ENCODE data around the gene CCDC190.
A peak's percentile ranks its signal among the peaks of the same experiment; 100 is the strongest.
"Not testable (repeated sequence)": the region's sequence is repeated elsewhere in the genome, so short reads cannot be mapped to it uniquely, and the experiment has no call there.

CCDC190 gene

DNA sequence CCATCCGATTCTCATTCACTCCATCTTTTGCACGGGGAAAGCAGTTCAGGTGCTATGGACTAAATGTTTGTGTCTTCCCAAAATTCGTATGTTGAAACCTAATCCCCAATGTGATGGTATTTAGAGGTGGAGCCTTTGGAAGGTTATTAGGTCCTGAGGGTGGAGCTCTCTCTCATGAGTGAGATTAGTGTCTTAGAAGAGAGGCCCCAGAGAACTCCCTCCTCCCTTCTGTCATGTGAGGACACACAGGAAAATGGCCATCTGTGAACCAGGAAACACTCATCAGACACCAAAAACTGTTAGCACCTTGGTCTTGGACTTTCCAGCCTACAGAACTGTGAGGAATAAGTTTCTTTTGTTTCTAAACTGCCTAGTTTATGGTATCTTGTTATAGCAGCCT lies 15.8 kb upstream of the CCDC190 start:
- no peak for DNase-seq

DNA sequence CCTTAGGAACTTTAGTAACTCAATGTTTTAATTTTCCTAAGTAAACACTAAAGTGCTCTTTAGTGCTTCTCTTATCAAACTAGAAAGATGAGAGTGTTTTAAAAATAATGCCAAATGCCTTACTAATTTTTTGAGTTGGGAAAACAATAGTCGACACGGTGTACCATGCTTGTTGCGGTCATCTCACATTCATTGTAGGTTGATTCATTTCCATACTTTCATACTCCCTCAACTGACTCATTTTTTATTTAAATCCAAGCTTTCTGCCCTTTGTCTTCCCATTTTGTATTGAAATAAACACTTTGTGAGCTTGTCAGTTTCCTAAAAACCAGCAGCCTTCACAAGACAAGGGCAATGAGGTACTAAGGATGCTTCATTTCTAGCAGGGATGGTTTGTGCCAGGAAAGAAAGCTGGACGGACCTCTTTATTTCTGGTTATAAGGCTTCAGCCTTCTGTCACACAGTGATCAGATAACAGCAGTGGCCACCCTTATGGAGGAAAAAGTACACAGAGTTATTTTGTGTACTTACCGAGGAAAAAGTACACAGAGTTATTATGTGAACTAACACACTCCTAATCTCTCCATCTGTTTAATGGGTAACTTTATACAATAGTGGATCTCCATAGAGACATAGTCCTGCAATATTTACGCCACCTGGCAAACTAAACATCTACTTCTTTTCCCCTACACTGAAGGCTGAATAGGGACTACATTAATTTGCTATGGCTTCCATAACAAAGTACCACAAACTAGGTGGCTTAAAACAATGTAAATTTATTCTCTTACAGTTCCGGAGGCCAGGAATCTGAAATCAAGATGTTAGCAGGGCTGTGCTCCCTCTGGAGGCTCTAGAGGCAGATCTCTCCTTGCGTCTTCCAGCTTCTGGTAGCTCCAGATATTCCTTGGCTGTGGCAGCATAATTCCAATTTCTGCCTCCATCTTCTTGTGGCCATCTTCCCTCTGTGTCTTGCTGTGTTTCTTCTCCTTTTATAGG lies 13.0 kb upstream of the CCDC190 start:
- DNase-seq, result peak; percentile 61

DNA sequence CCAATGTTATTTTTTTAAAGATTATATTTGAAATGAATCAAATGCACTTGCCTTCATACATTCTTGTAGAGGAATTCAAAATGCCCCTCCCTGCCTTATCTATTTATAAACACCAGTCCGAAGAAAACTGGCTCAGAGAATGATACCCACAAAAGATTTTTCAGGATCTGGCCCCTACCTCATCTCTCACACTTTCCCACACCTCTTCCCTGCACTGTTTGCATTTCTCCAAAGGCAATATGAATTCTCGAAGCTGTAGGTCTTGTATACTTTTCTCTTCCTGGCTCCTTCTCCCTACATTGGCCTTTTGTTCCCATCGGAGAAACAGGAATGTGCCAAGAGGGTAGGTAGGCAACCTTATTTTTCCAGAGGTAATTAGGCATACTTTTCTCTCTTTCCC lies 12.0 kb upstream of the CCDC190 start:
- no peak for DNase-seq

DNA sequence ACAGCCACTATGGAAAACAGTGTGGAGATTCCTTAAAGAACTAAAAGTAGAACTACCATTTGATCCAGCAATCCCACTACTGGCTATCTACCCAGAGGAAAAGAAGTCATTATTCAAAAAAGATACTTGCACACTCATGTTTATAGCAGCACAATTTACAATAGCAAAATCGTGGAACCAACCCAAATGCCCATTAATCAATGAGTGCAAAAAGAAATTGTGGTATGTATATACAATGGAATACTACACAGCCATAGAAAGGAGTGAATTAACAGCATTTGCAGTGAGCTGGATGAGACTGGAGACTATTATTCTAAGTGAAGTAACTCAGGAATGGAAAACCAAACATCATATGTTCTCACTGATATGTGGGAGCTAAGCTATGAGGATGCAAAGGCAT lies 10.4 kb upstream of the CCDC190 start:
- not testable (repeated sequence) for DNase-seq

DNA sequence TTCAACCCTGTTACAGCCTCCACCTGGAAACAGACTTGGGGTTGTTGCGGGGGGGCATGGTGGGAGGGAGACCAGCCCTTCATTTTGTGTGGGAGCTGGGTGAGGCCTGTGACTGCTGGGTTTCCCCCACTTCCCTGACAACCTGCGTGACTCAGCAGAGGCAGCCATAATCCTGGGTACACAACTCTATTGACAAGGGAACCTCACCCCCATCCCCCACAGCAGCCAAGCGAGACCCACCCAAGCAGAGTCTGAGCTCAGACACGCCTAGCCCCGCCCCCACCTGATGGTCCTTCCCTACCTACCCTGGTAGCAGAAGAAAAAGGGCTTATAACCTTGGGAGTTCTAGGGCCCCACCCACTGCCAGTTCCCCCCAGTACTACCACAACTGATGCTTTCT lies 8.0 kb upstream of the CCDC190 start:
- no peak for DNase-seq

DNA sequence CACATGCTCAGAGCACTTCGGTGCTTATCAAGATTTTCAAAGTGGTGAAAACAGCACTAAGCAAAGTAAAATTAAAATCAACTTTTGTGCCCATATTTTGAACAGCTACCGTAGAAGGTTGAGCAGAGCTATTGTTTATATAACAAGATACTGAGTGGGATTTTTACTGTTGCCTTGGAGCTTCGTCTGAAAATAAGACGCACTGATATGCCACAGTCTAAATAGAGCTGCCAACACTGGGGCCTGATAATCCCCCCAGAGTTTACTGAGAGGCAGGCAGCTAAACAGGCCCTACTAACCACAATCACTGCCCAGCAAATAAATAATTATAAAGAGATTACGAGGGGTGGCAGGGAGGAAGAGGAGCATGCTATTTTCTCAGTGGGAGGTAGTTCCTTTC lies 650 bp upstream of the CCDC190 start:
- no peak for DNase-seq

DNA sequence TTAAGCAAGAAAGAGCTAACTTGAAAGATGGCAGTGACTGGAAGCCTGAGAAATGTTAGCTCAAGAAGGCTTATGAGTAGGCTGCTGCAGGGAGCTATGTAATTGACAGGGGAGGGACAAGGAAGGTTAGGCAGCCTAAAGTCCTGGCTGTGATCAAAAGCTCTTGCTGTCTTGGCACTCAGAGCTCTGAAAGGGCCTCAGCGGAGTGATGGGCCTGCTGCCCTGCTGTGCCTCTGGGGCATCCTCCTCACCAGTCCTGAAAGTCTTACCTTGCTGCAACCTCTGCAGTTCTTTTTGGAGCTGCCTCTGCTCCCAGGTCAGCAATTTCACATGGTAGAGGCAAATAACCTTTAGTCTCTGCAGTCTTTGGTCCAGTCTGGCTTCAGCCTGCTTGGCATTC lies 1.8 kb downstream of the CCDC190 start:
- DNase-seq, result no peak

DNA sequence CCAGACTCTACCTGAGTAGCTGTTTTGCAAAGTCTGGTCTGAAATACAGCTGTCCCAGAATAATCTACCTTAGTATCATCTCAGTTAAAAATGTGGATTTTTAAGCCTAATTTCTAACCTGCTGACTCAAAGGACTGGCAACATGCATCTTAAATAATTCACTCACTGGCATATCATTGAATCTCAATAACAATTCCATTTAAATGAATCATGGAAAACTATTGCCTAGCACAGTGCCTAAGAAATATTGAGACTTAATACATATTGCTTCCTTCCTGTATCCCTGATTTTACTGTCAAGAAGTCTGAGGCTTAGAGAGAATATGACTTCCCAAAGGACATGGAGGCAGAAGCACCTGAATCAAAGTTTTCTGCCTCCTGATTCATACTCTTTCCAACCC lies 3.1 kb downstream of the CCDC190 start:
- peak; percentile 57 for DNase-seq

DNA sequence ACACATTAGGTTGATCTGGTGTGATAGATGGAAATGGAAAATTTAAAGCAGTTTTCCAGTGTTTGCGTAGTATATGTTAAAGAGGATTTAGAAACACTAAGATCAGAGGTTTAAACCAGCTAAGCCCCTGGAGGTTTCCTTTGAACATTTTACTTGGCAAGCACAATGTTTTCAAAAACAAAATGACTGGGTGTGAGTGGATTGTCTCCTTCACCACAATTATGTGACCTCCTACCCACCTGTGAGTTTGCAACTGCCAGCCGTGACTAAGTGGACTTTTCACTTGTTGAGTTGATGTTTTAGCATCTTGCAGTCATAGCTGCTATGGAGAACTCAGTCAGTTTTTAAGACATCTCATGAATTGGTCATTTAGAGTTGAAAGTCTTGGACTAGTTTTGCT lies 4.7 kb downstream of the CCDC190 start:
- DNase-seq, result peak; percentile 93

DNA sequence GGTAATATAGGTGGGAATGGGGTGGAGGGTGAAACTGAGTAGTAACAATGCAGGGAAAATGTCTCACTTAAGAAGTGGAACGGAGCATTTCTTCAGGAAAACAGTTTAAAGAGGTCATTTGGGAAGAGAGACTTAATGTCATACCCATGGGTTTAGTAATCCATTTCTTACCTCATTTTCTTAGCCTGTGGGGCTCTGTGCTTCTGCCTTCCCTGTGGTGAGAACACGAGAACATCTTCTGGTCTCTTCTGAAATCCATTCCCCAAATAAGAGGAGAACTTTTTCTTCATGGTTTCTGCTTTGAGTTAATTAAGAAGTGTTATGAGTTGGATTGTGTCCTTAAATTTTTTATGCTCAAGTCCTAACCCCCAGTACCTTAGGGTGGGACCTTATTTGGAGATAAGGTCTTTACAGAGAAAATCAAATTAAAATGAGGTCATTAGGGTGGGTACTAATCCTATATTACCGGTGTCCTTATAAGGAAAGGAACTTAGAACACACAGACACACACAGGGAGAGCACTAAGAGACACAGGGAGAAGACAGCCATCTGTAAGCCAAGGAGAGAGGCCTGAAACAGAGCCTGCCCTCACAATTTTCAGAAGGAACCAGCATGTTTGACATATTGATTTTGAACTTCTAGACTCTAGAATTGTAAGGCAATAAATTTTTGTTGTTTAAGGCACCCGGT lies 5.4 kb downstream of the CCDC190 start:
- DNase-seq, result peak; percentile 58

DNA sequence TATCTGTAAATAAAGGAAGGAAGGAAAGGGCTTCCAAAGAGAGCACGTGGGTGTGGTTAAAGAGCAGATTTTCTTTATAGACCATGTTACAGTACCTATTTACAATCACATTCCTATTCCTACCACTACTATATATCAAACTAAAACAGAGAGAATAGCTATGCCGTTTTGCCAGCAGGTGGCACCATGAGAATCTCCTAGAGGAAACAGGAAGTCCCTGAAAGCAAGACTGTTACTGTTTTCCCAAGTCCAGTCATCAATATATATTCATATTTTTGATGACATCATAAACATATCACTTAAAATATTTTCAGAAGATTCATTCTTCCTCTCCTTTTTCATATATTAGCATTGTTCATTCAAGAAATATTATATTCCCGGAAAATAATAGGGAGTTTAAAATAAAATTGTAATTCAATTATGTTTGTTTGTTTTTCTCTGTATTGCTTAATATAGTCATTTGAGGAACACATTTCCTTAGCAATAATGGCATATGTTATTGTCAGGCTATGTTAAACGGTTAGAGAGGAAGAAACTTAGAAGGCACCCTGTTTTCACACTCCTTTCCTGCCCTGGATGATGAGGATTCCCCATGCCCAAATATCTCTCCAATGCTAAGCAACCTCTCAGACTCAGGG lies 6.6 kb downstream of the CCDC190 start:
- DNase-seq, result peak; percentile 73

DNA sequence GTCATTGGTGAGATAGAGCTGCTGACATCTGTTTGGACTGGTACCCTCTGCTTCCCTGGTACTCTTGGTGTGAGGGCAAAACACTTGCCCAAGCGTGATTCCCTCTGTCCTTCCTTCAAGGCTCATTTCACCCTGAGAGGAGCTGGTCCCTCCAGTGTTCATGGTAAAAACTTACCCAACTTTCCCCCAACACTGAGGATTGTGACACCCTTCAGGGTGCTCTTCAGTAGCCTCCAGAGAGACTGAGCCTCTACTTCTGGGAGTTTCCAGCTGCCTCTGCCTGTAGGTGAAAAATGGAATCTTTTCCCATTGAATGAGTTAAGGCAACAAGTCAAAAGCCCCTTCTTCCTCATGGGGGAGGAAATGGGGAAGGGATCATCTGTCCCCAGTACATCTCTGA lies 9.6 kb downstream of the CCDC190 start:
- no peak for DNase-seq

DNA sequence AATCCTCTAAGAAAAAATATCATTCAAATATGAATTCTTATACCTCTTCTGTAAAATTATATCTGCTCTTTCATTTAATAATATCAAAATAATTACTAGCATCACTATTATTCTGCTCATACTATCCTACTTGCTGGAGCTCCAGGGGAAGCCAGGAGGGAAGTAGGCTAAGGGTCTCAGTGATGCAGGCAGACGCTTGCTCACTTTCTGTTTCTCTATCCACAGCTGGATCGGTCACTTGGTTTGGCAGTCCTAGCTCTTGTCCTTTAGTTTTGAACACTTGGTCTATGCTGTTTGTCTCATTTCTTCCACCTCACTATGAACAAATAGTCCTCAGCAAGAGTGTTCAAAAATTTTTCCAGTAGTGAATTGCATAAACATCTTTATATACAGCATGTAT lies 11.3 kb downstream of the CCDC190 start:
- no peak for DNase-seq

DNA sequence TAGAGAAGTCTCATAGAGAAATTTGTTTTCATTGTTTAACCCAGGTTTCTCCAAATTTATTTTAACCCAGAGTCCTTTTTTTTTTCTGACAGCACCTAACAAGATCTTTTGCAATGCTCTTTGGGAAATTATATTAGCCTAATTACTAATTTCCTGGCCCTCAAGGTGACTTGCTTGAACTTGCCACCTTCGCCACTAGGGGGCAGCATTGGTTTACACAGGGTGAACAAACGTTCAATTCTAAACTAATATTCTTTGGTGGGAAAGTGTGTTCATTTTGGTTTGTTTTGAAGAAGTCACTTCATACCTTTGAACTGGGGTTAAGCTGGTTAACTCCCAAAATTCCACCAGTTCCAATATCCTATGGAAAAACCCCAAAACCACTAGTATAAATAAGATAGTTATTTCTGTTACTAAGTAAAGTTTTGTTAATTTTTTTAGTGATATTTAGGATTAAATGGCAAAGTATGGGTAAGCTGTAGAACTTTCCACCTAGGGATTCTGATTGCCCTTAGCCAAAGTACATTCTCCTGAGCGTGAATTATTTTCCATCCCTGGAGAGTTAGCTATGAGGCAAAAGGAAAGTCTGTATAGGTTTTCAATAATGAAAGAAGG lies 13.0 kb downstream of the CCDC190 start:
- peak; percentile 69 for DNase-seq

DNA sequence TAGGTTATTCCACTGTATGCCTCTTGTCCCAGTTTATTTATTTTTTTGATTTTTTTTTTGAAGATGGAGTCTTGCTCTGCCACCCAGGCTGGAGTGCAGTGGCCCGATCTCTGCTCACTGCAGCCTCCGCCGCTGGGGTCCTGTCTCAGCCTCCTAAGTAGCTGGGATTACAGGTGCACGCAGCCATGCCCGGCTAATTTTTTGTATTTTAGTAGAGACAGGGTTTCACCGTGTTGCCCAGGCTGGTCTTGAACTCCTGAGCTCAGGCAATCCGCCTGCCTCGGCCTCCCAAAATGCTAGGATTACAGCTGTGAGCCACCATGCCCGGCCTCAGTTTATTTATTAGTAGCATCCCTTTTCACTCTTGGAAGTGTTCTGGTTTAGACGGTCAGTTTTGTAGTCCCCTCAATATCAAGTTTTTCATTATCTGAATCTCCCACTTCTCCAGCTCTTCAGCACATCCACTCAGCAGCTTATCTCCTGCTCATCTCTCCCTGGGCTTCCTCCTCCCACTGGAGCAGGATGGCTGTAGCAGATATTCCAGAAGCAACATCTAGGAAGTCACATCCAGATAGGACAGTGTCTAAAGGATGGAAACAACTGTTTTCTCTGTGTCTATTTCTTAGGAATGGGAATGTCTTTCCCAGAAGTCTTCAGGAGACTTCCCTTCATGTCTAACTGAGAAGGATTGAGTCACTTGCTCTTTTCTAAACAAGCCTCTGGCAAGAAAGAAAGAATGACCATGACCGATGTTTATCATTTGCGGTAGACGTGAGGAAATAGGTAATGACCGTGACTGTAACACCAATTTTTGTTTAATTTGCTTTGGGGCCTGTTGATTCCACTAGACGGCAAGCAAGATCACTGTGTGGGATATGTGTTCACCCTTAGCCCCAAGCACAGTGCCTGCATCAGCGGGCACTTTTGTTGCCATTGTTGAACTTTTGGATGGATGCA lies 14.4 kb downstream of the CCDC190 start:
- DNase-seq, result peak; percentile 15

DNA sequence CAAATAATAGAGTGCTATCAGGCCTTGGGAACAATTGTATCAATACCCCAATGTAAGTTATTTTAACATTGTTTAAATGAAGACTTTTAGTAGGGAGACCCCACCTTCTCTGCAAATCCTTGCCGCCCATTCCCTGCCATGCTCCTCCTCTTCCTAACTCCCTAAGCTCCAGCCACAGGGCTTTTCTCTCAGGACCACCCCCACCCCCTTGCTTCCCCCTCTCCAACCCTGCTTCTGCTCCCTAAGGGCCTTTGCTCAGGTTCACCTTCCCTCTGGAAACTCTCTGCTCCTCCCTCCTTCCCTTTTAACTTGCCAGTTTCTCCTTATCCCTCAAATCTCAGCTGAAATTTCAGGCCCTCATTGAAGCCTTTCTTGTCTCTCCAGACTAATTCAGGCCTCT lies 16.8 kb downstream of the CCDC190 start:
- no peak for DNase-seq

DNA sequence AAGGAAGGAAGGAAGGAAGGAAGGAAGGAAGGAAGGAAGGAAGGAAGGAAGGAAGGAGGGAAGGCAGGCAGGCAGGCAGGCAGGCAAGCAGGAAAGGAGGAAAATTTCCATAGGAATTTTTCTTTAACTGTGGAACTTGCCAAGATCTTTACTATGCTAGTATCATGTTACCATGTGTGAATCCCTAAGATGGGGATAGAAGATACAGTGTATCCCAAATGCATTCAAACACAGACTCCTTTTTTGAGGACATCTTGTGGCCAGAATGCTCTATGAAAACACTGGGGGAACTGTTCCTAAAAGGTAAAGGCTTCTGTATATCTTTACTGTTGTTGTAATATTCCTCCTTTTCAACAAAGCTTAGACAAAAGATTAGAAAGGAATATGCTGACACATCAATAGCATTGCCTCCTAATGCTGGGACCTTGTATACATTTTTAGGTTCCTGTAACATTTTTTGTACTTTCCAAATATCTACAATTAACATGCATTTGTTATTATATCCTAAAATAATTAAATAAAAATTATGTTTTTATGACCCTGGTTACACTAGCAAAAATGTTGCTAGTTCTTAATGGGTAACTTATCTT lies 20.6 kb downstream of the CCDC190 start:
- peak; percentile 18 for DNase-seq

DNA sequence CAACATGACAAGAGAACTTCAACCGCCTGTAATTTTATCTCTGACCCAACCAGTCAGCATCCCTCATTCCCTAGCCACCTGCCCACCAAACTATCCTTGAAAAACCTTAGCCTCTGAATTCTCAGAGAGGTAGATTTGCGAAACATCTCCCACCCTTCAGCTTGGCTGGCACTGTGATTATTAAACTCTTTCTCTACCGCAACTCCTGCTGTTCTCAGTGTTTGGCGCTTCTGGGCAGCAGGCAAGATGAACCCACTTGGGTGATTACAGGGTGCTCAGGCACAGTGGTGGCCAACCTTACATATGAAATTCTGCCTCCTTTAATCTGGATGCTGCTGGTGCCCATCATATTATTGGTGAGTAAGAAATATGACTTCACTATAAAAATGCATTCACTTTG lies 22.1 kb downstream of the CCDC190 start:
- no peak for DNase-seq

DNA sequence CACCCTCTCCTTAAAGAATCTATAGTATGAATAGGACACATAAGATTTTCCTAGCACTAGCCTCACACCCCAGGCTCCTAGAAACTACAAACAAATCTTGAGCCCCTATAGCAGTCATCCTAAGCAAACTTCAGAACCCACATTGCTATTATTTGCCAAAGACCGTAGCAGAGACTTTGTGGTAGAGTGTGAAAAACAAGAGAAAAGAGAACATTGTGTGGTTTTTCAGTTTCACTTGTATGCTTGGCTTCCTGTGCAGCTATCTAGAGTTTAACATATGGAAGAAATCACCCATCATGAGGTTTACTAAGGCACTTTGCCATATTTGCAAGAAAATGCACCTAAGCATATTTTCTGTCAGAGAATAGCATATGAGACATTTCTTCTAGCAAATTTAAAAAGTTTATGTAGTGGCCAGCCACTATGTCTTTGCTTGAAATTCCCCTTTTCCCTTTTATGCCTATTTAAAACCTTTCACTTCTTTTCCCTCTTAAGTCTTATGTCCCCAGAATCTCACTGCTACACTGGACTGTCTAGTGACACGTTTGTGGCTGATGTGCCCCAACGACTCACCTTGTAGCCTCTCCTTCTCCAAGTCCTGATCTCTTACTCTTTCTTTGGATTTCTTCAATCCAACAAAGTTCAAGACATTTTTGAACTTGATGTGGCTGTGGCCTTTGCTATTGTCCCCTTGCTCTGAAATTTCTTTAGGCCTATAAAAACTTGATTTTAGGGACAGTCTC lies 25.6 kb downstream of the CCDC190 start:
- no peak for DNase-seq

DNA sequence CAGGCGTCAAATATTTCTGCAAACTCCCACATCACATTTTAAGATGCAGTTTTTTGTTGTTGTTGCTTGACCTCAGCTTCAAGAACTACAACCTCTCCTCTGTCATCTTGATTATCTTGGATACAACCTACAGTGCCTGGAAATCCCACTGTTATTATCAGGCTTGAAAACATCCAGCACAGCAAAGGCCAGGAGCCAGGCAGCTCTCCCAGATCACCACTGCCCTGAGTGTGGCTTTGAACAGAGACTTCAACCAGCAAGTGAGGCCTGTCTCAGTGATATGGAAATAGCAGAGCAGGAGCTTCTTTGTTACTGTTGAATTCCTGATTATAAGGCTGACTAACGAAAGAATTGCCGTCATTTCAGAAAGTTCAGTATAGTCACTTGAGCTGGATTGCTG lies 28.5 kb downstream of the CCDC190 start:
- DNase-seq, result no peak

DNA sequence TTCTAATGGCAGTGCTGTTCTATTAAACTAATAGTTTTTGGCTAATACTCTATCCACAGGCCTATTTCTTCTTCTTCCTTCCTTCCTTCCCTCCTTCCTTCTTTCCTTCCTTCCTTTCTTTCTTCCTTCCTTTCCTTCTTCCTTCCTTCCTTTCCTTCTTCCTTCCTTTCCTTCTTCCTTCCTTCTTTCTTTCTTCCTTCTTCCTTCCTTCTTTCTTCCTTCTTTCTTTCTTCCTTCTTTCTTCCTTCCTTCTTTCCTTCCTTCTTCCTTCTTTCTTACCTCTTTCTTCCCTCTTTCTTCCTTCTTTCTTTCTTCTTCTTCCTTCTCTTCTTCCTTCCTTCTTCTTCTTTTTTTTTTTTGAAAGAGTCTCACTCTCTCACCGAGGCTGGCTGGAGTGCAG lies 31.7 kb downstream of the CCDC190 start:
- no peak for DNase-seq
